GM12873 (cell line): Measurements from ENCODE around the gene DUSP10.
A peak's percentile ranks its signal among the peaks of the same experiment; 100 is the strongest.

Experiments
- TF ChIP-seq, protein P1 (sequence below): IDR thresholded peaks from 2 replicates; pipeline ENCODE4 v1.5.1; 2012; ENCODE audit warnings: low read depth, mild to moderate bottlenecking, moderate library complexity, low read length, control low read depth; ENCODE audit not compliant: insufficient read depth; ENCODE audit errors: missing control alignments

DUSP10 gene

DNA sequence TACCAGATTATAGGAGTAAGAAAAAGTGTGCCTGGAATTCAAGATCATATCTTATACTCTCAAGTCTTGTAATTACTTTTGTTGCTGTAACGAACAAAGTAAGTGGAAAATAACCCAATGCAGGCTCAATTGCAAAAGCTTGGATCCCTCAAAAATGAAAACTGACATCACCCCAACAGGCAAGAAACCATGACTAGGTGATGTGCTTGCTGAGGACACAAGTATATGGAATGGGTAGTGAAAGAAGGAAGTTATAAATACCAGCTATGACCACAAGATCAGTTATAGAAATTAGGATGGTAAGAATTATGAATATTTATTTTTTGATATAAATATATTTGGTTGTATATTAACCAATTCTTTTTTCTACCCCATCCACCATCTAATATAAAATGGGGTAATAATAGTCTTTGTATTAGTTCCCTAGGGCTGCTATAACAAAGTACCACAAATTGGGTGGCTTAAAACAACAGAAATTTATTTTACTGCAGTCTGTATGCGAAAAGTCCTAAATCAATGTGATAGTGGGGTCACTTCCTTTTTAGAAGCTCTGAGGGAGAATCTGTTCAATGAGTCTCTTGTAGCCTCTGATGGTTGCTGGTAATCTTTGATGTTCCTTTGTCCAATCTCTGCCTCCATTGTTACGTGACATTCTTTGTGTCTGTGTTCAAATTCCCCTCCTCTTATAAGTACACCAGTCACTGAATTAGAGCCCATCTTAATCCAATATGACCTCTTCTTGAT, 45.0 kb downstream of the DUSP10 start:
- TF ChIP-seq, protein P1, sequence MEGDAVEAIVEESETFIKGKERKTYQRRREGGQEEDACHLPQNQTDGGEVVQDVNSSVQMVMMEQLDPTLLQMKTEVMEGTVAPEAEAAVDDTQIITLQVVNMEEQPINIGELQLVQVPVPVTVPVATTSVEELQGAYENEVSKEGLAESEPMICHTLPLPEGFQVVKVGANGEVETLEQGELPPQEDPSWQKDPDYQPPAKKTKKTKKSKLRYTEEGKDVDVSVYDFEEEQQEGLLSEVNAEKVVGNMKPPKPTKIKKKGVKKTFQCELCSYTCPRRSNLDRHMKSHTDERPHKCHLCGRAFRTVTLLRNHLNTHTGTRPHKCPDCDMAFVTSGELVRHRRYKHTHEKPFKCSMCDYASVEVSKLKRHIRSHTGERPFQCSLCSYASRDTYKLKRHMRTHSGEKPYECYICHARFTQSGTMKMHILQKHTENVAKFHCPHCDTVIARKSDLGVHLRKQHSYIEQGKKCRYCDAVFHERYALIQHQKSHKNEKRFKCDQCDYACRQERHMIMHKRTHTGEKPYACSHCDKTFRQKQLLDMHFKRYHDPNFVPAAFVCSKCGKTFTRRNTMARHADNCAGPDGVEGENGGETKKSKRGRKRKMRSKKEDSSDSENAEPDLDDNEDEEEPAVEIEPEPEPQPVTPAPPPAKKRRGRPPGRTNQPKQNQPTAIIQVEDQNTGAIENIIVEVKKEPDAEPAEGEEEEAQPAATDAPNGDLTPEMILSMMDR = no peak

DNA sequence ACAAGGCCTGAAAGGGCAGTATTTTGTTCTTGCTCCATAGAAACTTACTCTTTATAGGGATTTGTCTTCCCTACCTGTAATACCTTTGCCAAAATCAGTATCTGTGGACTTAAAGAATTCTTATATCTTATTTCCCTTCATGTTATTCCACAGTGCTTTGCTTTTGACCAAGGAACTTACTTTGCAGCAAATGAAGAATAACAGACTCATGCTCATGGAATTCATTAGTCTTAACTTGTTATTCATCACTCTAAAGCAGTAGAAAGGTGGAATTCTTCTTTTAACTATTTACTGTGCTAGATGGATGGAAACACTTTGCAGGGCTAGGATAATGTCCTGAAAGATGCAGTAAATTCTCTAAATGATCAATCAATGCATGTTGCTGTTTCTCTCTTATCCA, 45.9 kb downstream of the DUSP10 start:
- TF ChIP-seq, protein P1 = no peak

DNA sequence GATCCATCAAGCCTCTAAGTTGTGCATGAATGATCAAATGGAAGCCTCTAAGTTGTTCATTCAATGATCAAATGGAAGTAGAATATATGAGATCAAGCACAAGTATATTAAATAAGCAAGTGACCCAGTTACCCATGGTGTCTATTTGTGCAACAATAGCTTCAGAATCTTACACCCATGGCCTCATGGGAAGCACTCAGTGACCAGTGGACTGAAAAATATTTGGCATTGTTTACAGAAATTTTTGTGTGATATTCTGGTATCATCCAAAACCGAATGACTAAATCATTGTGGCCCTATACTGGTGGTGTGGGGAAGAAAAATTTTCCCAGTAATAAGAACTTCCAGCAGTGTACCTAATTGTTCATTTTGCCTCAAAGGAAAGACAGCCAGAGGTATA, 46.6 kb downstream of the DUSP10 start:
- TF ChIP-seq, protein P1 = no peak

DNA sequence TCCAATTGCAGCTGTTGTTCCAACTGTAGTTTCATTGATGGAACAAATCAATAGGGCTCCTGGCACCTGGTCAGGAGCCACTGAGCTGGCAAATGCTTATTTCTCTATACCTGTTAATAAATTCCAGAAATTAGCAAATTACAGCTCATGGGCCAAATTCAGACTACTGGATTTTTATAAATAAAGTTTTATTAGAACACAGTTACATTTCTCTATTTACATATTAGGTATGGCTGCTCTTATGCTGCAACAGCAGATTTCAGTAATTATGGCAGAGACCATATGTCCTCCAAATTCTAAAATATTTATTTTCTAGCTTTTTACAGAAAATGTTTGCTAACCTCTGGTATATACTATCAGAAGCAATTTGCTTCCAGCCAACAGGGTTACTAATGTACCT, 47.8 kb downstream of the DUSP10 start:
- TF ChIP-seq, protein P1 = no peak

DNA sequence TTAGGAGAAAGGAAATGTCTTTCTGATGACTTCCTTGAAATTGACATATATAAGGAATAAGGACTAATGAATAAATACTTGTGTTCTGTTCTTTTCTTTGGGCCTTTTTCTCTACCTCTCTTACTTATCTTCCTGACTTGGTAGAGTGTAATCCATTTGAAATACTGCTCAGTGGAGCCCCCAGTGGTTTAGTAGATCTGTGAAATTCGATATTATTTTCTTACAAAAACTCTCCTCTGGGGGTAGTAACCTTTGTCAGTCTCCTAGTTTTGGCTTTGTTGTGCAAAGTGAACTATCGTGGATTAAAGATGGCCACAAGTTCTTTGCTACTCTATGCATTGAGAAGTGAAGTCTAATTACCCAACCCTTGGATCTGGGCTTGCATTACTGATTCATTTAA, 48.8 kb downstream of the DUSP10 start:
- TF ChIP-seq, protein P1 = peak; percentile 20

DNA sequence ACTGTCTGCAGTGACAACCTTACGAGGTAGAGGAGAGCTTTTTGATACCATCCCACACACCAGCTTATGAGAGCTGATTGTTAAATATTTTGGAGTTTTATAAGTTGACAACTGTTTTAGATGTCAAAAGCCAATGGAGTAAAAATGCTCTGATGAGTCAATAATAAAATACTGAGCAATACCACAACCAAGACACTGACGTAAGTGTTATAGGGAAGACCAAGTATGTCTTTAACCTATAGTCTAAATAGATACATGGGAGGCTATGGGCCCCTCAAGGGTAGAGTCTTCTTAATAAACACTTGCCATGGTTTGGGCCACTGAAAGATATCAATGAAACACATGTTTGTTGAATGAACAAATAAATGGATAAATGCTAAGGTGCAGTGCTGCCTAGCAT, 49.2 kb downstream of the DUSP10 start:
- TF ChIP-seq, protein P1 = no peak

DNA sequence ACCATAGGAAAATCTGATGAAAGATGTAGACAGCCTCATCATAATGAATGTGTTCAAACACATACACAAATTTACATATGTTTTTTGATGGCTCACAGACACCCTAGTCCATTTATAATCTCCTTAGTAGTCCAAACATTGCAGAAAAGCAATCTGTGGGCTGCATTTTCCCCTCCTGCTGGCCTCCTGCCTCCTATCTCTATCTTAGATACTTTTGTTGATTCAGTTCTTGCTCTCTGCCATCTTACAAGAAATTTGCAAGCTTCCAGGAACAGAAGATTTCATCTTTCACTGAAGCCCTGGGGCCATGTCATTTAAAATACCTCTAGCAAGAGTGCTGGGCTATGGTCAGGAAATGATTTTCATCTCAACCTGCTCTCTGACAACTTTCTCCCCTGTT, 50.6 kb downstream of the DUSP10 start:
- TF ChIP-seq, protein P1 = no peak
